Panc1 (cell line): ENCODE data around the gene EFR3B.
"Not testable (repeated sequence)": the region's sequence is repeated elsewhere in the genome, so short reads cannot be mapped to it uniquely, and the experiment has no call there.

ENCODE experiments used
- POLR2AphosphoS5 ChIP-seq: IDR thresholded peaks from 2 replicates; pipeline ENCODE4 v1.6.1; 2012; ENCODE audit warnings: mild to moderate bottlenecking, low read depth, low read length, moderate library complexity
- REST ChIP-seq, 2 experiments: IDR thresholded peaks; 2 replicates each; pipeline ENCODE4 v1.6.1; 2011 to 2012; ENCODE audit warnings: low read depth in 2 of 2, control low read depth in 1 of 2, low read length in 1 of 2, mild to moderate bottlenecking in 1 of 2, moderate library complexity in 1 of 2; ENCODE audit not compliant: insufficient read depth in 1 of 2
- TF ChIP-seq, protein P1 (sequence below): fragments of 450-650 bp; IDR thresholded peaks from 2 replicates; pipeline ENCODE4 v1.5.1; 2017; ENCODE audit warnings: mild to moderate bottlenecking

GRCh38 chr2:25011342-25011741 is 30.5 kb upstream of the EFR3B start:
- TF ChIP-seq, protein P1, sequence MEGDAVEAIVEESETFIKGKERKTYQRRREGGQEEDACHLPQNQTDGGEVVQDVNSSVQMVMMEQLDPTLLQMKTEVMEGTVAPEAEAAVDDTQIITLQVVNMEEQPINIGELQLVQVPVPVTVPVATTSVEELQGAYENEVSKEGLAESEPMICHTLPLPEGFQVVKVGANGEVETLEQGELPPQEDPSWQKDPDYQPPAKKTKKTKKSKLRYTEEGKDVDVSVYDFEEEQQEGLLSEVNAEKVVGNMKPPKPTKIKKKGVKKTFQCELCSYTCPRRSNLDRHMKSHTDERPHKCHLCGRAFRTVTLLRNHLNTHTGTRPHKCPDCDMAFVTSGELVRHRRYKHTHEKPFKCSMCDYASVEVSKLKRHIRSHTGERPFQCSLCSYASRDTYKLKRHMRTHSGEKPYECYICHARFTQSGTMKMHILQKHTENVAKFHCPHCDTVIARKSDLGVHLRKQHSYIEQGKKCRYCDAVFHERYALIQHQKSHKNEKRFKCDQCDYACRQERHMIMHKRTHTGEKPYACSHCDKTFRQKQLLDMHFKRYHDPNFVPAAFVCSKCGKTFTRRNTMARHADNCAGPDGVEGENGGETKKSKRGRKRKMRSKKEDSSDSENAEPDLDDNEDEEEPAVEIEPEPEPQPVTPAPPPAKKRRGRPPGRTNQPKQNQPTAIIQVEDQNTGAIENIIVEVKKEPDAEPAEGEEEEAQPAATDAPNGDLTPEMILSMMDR = not testable (repeated sequence)
- not testable (repeated sequence) for TF ChIP-seq POLR2AphosphoS5; REST (IDR thresholded peaks at IDR 0.05; ENCODE audit: insufficient read depth in 1 of 2, low read depth in 2 of 2, low read length in 1 of 2)
